OCI-LY1 (cell line): Measurements from ENCODE around the gene WIPF2.

ENCODE experiments used
- H2AFZ ChIP-seq: fragments of 200-600 bp; sonication (generic), shearing (Covaris generic); 2 replicates; pipeline ENCODE4 v1.6.0; 2014; ENCODE audit warnings: antibody characterized with exemption, mild to moderate bottlenecking, low read length
- H3F3A ChIP-seq: fragments of 200-600 bp; sonication (generic), shearing (Covaris generic); 2 replicates; pipeline ENCODE4 v1.6.0; 2014; ENCODE audit warnings: mild to moderate bottlenecking, antibody characterized with exemption, low read length, moderate library complexity; ENCODE audit not compliant: insufficient read depth
- H3K27ac ChIP-seq: fragments of 200-600 bp; sonication (generic); 2 replicates; pipeline ENCODE4 v1.5.1; 2014; ENCODE audit warnings: low read length, mixed run types, mild to moderate bottlenecking, low read depth; ENCODE audit not compliant: poor library complexity, severe bottlenecking
- H3K27me3 ChIP-seq: fragments of 200-600 bp; sonication (generic); 2 replicates; pipeline ENCODE4 v1.6.0; 2014; ENCODE audit warnings: antibody characterized with exemption, mild to moderate bottlenecking, low read length, moderate library complexity; ENCODE audit not compliant: insufficient read depth
- H3K36me3 ChIP-seq: fragments of 200-600 bp; sonication (generic); 2 replicates; pipeline ENCODE4 v1.6.1; 2014; ENCODE audit warnings: mild to moderate bottlenecking, antibody characterized with exemption, low read length, moderate library complexity, mixed read lengths; ENCODE audit not compliant: insufficient read depth
- H3K4me1 ChIP-seq: fragments of 200-600 bp; sonication (generic); 2 replicates; pipeline ENCODE4 v1.5.1; 2014; ENCODE audit warnings: mild to moderate bottlenecking, low read length, moderate library complexity; ENCODE audit not compliant: insufficient read depth, severe bottlenecking
- H3K4me2 ChIP-seq: fragments of 200-600 bp; sonication (generic), shearing (Covaris generic); 2 replicates; pipeline ENCODE4 v1.6.1; 2014; ENCODE audit warnings: low read length
- H3K4me3 ChIP-seq: fragments of 200-600 bp; sonication (generic); 2 replicates; pipeline ENCODE4 v1.5.1; 2014; ENCODE audit warnings: low read length, low read depth, mild to moderate bottlenecking, mixed read lengths; ENCODE audit not compliant: poor library complexity, severe bottlenecking
- H3K79me2 ChIP-seq: fragments of 200-600 bp; shearing (Covaris generic); 2 replicates; pipeline ENCODE4 v1.6.1; 2016; ENCODE audit warnings: mixed run types, low read length, mixed read lengths; ENCODE audit not compliant: insufficient read depth
- H3K9ac ChIP-seq: fragments of 200-600 bp; sonication (generic), shearing (Covaris generic); 2 replicates; pipeline ENCODE4 v1.6.1; 2014; ENCODE audit warnings: mild to moderate bottlenecking, low read length, mixed read lengths
- H3K9me2 ChIP-seq: fragments of 200-600 bp; sonication (generic), shearing (Covaris generic); 2 replicates; pipeline ENCODE4 v1.6.1; 2014; ENCODE audit warnings: low read depth, mild to moderate bottlenecking, low read length, mixed read lengths
- H3K9me3 ChIP-seq: fragments of 200-600 bp; shearing (Covaris generic); 2 replicates; pipeline ENCODE4 v1.6.1; 2014; ENCODE audit warnings: low read length, mixed read lengths
- H4K20me1 ChIP-seq: fragments of 200-600 bp; sonication (generic), shearing (Covaris generic); 2 replicates; pipeline ENCODE4 v1.6.0; 2016; ENCODE audit warnings: mild to moderate bottlenecking, low read length; ENCODE audit not compliant: insufficient read depth
- CTCF ChIP-seq: fragments of 200-600 bp; sonication (generic), shearing (Covaris generic); IDR thresholded peaks from 2 replicates; pipeline ENCODE4 v1.5.1; 2017; ENCODE audit warnings: mild to moderate bottlenecking, antibody characterized with exemption, low read length, moderate library complexity, mixed read lengths
- EZH2 ChIP-seq: fragments of 200-600 bp; sonication (generic), shearing (Covaris generic); IDR thresholded peaks from 2 replicates; pipeline ENCODE4 v1.8.0; 2017; ENCODE audit warnings: borderline replicate concordance, mixed run types, mild to moderate bottlenecking, antibody characterized with exemption, low read length, moderate library complexity, mixed read lengths

The WIPF2 gene

GRCh38 chr17:40329839-40330794 lies 111.0 kb downstream of the WIPF2 start:
- Histone ChIP-seq H2AFZ (no peak overlapping the region), H4K20me1 (no peaks in the 10 kb centered on the region), H3K9ac (no peak overlapping the region), H3F3A (no peaks in the 10 kb centered on the region), H3K9me3 (no peaks in the 10 kb centered on the region), H3K79me2 (no peaks in the 10 kb centered on the region), H3K9me2 (no peaks in the 10 kb centered on the region), H3K4me3 (no peak overlapping the region), H3K4me1 (no peaks in the 10 kb centered on the region), H3K4me2 (no peak overlapping the region), H3K36me3 (no peaks in the 10 kb centered on the region; the same call in 1 of the 2 replicates), H3K27me3 (peaks cover 10% of the 10 kb centered on the region), H3K27ac (no peak overlapping the region)
- TF ChIP-seq EZH2 = no peak
- TF ChIP-seq CTCF = no peak

GRCh38 chr17:40330850-40331470 lies 111.9 kb downstream of the WIPF2 start:
- no peak overlapping the region for H3K4me2 ChIP-seq
- H3K9me3 ChIP-seq = no peaks in the 10 kb centered on the region
- H3F3A ChIP-seq = no peaks in the 10 kb centered on the region
- H3K36me3 ChIP-seq = no peaks in the 10 kb centered on the region; the same call in 1 of the 2 replicates
- H3K27ac ChIP-seq = no peak overlapping the region
- no peak for TF ChIP-seq EZH2
- TF ChIP-seq CTCF = no peak
- no peak overlapping the region for H2AFZ ChIP-seq
- H3K79me2 ChIP-seq = no peaks in the 10 kb centered on the region
- H3K4me3 ChIP-seq = no peak overlapping the region
- H3K9me2 ChIP-seq = no peaks in the 10 kb centered on the region
- H4K20me1 ChIP-seq = no peaks in the 10 kb centered on the region
- H3K4me1 ChIP-seq = no peaks in the 10 kb centered on the region
- no peak overlapping the region for H3K9ac ChIP-seq
- peaks cover 10% of the 10 kb centered on the region for H3K27me3 ChIP-seq

GRCh38 chr17:40331743-40332641 lies 112.9 kb downstream of the WIPF2 start:
- Histone ChIP-seq H3K79me2 (no peaks in the 10 kb centered on the region), H3K9ac (no peak overlapping the region), H3K9me3 (no peaks in the 10 kb centered on the region), H3K27ac (no peak overlapping the region), H3K4me3 (no peak overlapping the region), H3K27me3 (peaks cover 3% of the 10 kb centered on the region; the same call in 1 of the 2 replicates), H4K20me1 (no peaks in the 10 kb centered on the region), H3K36me3 (no peaks in the 10 kb centered on the region; the same call in 1 of the 2 replicates), H3K4me2 (no peak overlapping the region), H3K9me2 (no peaks in the 10 kb centered on the region), H2AFZ (no peak overlapping the region), H3K4me1 (no peaks in the 10 kb centered on the region), H3F3A (no peaks in the 10 kb centered on the region)
- TF ChIP-seq EZH2 (no peak), CTCF (no peak)
